Activated gamma-delta T cell treated with Interleukin-2 at 50 U/mL for 16 hours (primary cell): ENCODE data around the gene HES5.

Experiments
- DNase-seq: peaks from one replicate; pipeline ENCODE4 v3.0.0-alpha.2; 2020

Gene HES5

DNA sequence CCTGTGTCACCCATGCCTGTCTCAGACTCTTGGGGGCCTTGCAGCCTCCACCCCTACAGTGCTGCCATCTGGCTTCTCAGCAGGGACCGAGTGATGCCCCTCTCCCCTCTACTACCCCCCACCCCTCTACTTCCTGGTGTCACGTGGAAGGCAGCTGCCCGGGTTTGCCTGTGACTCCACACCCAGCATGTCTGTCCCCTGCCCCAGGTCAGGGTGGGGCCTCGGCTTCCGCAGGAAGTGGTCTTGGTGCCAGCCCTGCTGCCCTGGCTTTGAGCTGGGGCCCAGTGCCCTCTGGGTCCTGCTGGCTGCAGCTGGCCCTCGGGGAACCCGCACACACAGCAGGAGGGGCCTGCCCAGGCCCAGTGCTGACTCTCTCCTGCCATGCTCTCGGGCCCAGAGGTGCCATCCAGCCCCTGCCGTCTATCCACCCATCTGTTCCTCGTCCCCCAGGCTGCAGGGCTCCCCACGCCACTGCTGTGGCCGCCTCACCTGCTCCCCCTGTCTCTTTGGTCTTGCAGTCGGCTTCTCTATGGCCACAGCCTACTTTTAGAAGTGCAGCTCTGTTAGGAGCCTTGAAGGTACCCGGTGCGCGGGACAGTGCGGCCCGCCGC is 30.0 kb downstream of the HES5 start:
- peak; percentile 50 for DNase-seq

DNA sequence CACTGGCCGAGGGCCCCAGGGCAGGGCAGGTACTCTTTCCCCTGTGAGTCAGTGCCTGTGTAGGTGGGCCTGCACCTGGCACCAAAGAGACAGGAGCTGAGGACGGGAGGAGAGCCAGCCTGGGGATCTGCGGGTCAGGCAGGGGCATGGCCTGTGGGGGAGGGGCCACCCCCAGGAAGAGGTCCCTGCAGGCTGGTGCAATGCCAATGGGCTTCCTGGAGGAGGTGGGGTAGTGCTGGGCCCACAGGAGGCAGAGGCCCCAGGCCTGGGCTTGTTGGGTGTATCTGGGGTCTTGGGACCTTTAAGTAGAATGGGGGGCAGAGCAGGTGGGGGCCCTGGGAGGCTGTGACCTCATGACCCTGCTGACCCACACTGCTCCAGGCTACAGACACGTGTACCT is 30.8 kb downstream of the HES5 start:
- no peak for DNase-seq

- DNase-seq = no peak
Measured at GRCh38 chr1:2498648-2499047, 31.4 kb downstream of the HES5 start.

- no peak for DNase-seq
Measured at GRCh38 chr1:2497891-2498290, 32.2 kb downstream of the HES5 start.

- DNase-seq = no peak
Measured at GRCh38 chr1:2496746-2497145, 33.3 kb downstream of the HES5 start.

- DNase-seq = peak; percentile 61
Measured at GRCh38 chr1:2496087-2496622, 33.9 kb downstream of the HES5 start.

- no peak for DNase-seq
Measured at GRCh38 chr1:2495546-2495945, 34.5 kb downstream of the HES5 start.

GRCh38 chr1:2495026-2495425 is 35.0 kb downstream of the HES5 start:
- DNase-seq = no peak

- no peak for DNase-seq
Measured at GRCh38 chr1:2494323-2494693, 35.8 kb downstream of the HES5 start.

DNA sequence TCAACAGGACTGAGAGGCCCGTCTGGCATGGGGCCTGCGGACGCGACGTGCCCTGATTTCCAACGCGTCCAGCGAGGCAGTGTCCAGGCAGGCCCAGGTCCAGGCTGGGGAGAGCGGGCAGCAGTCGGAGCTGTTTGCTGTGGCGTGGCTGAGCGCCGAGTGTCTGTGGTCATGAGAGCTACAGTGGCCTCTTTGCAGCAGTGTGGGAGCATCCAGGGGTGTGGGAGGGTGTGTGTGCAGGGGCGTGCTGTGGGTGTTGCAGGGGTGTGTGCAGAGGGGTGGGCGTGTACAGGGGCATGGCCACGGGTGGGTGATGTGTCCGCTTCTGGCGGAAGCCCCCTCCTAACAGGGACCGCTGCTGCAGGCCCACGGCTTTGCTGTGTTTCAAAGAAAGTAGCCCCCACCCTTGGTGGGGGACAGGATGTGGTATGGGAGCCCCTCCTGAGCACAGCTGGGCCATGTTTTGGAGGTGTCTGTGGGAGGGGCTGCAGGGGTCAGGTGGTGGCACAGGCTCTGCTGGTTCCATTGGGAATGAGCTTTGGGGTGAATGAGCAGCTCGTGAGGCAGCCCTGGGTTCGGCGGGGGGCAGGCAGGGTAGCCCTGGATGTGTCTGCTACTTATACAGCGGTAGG is 36.3 kb downstream of the HES5 start:
- DNase-seq = peak; percentile 53

GRCh38 chr1:2493218-2493617 is 36.8 kb downstream of the HES5 start:
- DNase-seq = no peak

DNA sequence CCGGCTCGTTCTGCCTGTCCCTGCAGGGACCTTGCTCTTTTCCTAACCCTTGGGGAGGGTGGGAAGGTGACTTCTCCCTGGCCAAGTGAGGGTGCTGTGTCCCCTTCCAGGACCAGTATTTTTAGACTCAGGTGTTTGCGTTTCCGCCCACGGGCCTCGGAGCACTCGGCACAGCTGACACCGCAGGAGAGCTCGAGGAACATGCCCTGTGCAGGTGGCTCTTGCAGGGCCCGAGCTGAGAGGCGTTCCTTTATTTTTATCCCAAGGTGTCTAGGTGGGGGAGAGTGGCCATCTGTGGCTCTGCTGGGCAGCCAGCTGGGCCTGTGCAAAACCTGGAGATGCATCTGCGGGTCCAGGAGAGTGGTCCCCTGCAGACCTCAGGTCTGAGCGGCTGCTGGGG is 38.0 kb downstream of the HES5 start:
- no peak for DNase-seq

DNA sequence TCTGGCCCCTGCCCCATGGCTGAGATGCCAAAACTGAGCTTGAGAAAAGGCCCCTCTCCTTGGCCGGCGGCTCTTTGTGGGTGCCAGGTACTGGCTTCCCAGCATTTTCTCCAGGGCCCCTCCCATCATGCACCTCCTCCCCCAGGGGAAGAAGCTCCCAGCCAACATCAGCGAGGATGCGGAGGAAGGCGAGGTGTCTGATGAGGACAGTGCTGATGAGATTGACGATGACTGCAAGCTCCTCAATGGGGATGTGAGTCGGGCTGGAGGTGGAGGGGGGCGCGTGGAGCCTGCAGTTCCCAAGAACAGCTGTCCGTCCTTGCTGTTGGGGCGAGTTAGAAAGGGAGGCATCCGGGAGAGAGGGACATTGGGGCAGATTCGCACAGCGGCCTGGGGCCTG is 40.4 kb downstream of the HES5 start:
- no peak for DNase-seq

DNA sequence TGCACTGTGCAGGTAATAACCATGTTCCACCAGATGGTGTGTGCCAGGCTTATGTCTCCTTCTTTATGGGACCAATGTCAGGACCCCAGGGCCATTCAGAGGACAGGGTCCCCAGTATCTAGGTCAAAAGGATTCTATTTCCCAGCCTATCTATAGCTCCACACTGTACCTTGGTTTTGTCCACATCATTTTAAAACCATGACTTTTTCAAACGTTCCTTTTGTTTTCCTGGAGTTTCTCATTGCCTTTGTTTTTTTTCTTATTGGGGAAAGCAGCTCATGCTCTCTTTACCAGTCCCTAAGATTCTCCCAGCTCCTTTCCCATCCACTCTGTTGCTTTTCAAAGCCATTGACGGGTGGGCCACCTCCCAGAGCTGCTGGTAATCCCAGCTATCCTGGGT is 41.4 kb downstream of the HES5 start:
- no peak for DNase-seq

DNA sequence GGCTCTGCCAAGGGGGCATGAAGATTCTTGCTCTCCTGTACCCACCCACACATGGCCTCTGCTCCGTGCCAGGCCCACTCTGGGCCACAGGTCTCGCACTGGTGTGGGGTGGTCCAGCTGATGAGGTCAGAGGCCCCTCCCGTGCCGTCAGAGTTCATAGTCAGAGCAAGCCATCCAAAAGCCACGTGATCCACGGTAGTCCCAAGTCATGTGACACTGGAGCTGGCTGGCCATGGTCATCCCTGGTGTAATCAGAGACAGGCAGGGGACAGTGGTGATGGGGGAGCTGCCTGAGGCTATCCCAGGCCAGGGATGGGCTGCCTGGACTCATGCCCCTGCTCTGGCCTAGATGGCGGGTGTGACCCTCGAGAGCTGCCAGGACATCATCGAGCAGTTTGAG is 43.5 kb downstream of the HES5 start:
- no peak for DNase-seq

- DNase-seq = no peak
Measured at GRCh38 chr1:2486041-2486440, 44.0 kb downstream of the HES5 start.

DNA sequence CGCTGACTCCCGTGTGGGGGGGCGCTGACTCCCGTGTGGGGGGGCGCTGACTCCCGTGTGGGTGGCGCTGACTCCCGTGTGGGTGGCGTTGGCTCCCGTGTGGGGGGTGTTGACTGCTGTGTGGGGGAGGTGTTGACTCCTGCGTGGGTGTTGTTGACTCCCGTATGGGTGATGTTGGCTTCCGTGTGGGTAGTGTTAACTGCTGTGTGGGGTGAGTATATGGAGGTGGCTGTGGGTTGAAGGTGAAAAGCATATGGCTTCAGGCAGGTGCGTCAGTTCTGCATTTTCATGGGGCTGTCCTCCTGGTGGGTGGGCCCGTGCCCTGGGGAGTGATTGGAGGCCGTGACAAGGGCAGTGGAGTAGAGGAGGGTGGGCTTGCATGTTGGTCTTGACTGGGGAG is 46.1 kb downstream of the HES5 start:
- no peak for DNase-seq

GRCh38 chr1:2483026-2483425 is 47.0 kb downstream of the HES5 start:
- DNase-seq = no peak

GRCh38 chr1:2482588-2482987 is 47.5 kb downstream of the HES5 start:
- no peak for DNase-seq

DNA sequence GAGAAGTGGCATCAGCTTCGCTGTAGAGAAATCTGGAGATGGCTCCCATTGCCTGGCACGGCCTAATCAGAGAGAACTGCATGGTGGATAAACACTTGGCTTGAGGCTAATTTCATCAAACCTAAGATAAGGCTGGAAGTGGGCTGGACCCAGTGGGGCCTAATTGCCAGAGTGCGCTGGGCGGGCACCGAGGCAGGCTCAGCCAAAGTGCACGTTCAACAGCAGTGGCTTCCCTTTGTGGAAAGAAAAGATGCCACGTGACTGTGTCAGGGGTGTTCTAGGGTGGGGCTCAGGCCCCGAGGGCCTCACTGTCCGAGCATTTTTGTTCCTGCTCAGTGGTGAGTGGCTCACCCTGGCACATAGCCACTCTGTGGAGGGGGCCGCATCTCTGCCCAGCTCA is 48.2 kb downstream of the HES5 start:
- DNase-seq = no peak

DNA sequence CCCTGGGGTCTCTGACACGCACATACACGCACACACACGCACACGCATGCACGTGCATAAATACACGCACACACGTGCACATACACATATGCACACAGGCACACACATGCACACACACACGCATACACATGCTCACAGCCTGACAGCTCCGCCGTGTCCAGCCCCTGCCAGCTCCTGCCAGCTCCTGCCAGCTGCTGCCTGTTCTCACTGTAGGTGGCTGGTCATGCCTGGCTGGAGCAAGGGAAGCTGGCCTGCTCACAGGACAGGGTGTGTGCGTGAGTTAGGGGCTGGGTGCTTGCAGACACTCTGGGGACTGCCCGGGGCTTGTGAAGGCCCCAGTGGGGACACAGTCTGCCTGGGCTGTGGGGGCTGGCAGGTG is 49.1 kb downstream of the HES5 start:
- DNase-seq = no peak

DNA sequence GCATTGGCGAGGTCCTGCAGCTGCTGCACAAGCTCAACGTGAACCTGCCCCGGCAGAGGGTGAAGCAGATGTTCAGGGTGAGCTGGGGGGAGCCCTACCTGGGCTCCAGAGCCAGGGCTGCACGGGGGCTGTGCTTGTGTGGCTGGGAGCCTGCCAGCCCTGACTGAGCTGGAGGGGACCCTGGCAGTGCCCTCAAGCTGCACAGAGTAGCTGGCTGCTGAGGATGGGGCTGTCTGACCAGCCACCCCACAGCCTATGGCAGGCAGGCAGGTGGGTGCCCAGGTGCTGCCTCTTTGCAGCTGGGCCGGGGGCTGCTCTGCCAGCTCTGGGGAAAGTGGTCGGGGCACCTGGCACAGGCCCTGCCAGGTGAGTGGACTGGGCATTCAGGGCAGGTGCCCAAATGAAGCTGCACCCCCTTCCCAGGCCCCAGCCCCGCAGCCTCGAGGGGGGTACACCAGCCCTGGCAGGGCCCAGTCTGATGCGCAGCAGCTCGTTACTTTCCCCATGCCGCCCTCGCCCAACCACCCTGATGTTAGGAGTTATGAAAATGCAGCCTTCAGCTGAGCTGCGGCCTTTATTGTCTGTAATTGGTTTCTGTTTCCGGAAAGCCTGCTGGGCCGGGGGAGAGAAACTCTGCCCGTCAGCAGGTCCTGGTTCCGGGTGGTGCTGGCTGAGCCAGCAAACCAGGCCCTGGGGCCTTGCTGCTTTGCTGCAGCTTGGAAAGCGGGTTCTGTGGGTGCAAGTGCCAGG is 49.7 kb downstream of the HES5 start:
- no peak for DNase-seq

DNA sequence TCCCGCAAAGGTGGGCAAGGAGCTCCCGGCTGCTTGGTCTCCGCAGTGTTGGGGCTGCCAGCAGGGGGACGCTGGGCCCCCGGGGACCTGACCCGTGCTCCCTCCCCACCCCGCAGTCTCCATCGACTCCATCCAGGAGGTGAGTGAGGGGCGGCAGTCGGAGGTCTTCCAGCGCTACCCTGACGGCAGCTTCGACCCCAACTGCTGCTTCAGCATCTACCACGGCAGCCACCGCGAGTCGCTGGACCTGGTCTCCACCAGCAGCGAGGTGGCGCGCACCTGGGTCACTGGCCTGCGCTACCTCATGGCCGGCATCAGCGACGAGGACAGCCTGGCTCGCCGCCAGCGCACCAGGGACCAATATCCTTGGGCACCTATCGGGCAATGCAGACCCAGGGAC is 50.4 kb downstream of the HES5 start:
- DNase-seq = no peak

- no peak for DNase-seq
Measured at GRCh38 chr1:2479186-2479585, 50.9 kb downstream of the HES5 start.
